CD4-positive, CD25-positive, alpha-beta regulatory T cell (primary cell): ENCODE data around the gene TENM4. TPM values are rescaled to one million over a fixed set of nuclear protein-coding genes. Genes with fewer than 3 reads are reported as not detected.

Source experiments
- ATAC-seq, 2 donors: fragments of 150-1000 bp; cut with Tn5 transposase; one replicate each; pipeline ENCODE4 v1.10.0; 2021; ENCODE audit warnings: low read depth in 2 of 2, moderate number of reproducible peaks in 2 of 2, moderate library complexity in 1 of 2
- DNase-seq, 3 donors: peaks; one replicate each; pipeline versions ENCODE4 v3.0.0 to v3.0.0-alpha.2; 2012 to 2022; ENCODE audit warnings: mixed read lengths in 1 of 3
- H3K27ac ChIP-seq: one replicate; pipeline ENCODE4 v1.7.0; 2013; ENCODE audit warnings: mild to moderate bottlenecking, low read length; ENCODE audit not compliant: insufficient read depth, poor library complexity, severe bottlenecking
- H3K27me3 ChIP-seq: one replicate; pipeline ENCODE4 v1.7.0; 2013; ENCODE audit warnings: low read length; ENCODE audit not compliant: control insufficient read depth, insufficient read depth
- H3K36me3 ChIP-seq: one replicate; pipeline ENCODE4 v1.7.0; 2013; ENCODE audit warnings: mild to moderate bottlenecking, low read length, moderate library complexity; ENCODE audit not compliant: control insufficient read depth, insufficient read depth
- H3K4me1 ChIP-seq: 2 replicates; pipeline ENCODE4 v1.7.0; 2013; ENCODE audit warnings: mild to moderate bottlenecking, low read length; ENCODE audit not compliant: insufficient read depth, control insufficient read depth, poor library complexity, severe bottlenecking
- H3K4me3 ChIP-seq: one replicate; pipeline ENCODE4 v1.7.0; 2013; ENCODE audit warnings: low read depth, mild to moderate bottlenecking, low read length, moderate library complexity
- H3K9me3 ChIP-seq, 2 experiments: 1 replicate in 1 of 2; 2 replicates in 1 of 2; pipeline ENCODE4 v1.7.0; 2013; ENCODE audit warnings: low read length in 2 of 2, mild to moderate bottlenecking in 1 of 2, moderate library complexity in 1 of 2; ENCODE audit not compliant: control insufficient read depth in 2 of 2
- H3K27ac Mint-ChIP-seq, 3 donors: one replicate each; pipeline ENCODE4 v1.8.0; 2020 to 2022; ENCODE audit warnings: mild to moderate bottlenecking in 3 of 3, mixed read lengths in 3 of 3, moderate library complexity in 2 of 3
- H3K27me3 Mint-ChIP-seq: one replicate; pipeline ENCODE4 v1.8.0; 2022; ENCODE audit warnings: mild to moderate bottlenecking, mixed read lengths
- H3K36me3 Mint-ChIP-seq: one replicate; pipeline ENCODE4 v1.8.0; 2020; ENCODE audit warnings: mixed read lengths
- H3K4me1 Mint-ChIP-seq, 4 donors: one replicate each; pipeline ENCODE4 v1.8.0; 2020 to 2022; ENCODE audit warnings: mixed read lengths in 4 of 4, mild to moderate bottlenecking in 1 of 4
- H3K4me3 Mint-ChIP-seq, 4 donors: one replicate each; pipeline ENCODE4 v1.8.0; 2020 to 2022; ENCODE audit warnings: mild to moderate bottlenecking in 4 of 4, mixed read lengths in 4 of 4, moderate library complexity in 3 of 4
- H3K9me3 Mint-ChIP-seq, 7 donors: one replicate each; pipeline ENCODE4 v1.8.0; 2020 to 2022; ENCODE audit warnings: mixed read lengths in 7 of 7, mild to moderate bottlenecking in 3 of 7, moderate library complexity in 2 of 7
- polyA plus RNA-seq, 4 donors: library from polyadenylated mRNA; unstranded; fragments of 300-500 nt; fragmentation: Illumina TruSeq; gene quantifications; one replicate each; pipeline ENCODE4 v1.2.3, GENCODE V29; 2021
- total RNA-seq: library from RNA; stranded (reverse); gene quantifications from one replicate; pipeline ENCODE4 v1.2.3, GENCODE V29; 2022

The TENM4 gene
- total and polyA plus RNA-seq, 5 donors from 2014 or later, result 0.02 TPM; not detected in 4

- H3K4me1 ChIP-seq, result no peaks in the 10 kb centered on the region
- Mint-ChIP-seq H3K9me3 (no peaks in the 10 kb centered on the region), H3K27me3 (no peaks in the 10 kb centered on the region), H3K27ac (no peak overlapping the region), H3K4me3 (no peak overlapping the region), H3K4me1 (no peaks in the 10 kb centered on the region), H3K36me3 (no peaks in the 10 kb centered on the region)
- H3K4me3 ChIP-seq, result no peak overlapping the region
- H3K27me3 ChIP-seq, result no peaks in the 10 kb centered on the region
- DNase-seq (no peak), ATAC-seq (no peak)
- no peak overlapping the region for H3K27ac ChIP-seq
- no peaks in the 10 kb centered on the region for H3K9me3 ChIP-seq
- no peaks in the 10 kb centered on the region for H3K36me3 ChIP-seq
Observed at GRCh38 chr11:79265756-79266322, 175.0 kb downstream of the TENM4 start.

GRCh38 chr11:79264284-79264683 is 176.5 kb downstream of the TENM4 start:
- Mint-ChIP-seq H3K4me1 (no peaks in the 10 kb centered on the region), H3K27me3 (no peaks in the 10 kb centered on the region), H3K27ac (no peak overlapping the region), H3K4me3 (no peak overlapping the region), H3K9me3 (peaks cover 0 to under 1% (median 0%) of the 10 kb centered on the region in 7 donors), H3K36me3 (no peaks in the 10 kb centered on the region)
- Histone ChIP-seq H3K4me1 (no peaks in the 10 kb centered on the region), H3K4me3 (no peak overlapping the region), H3K9me3 (no peaks in the 10 kb centered on the region), H3K36me3 (no peaks in the 10 kb centered on the region), H3K27ac (no peak overlapping the region), H3K27me3 (no peaks in the 10 kb centered on the region)
- ATAC-seq (no peak), DNase-seq (no peak)

DNA sequence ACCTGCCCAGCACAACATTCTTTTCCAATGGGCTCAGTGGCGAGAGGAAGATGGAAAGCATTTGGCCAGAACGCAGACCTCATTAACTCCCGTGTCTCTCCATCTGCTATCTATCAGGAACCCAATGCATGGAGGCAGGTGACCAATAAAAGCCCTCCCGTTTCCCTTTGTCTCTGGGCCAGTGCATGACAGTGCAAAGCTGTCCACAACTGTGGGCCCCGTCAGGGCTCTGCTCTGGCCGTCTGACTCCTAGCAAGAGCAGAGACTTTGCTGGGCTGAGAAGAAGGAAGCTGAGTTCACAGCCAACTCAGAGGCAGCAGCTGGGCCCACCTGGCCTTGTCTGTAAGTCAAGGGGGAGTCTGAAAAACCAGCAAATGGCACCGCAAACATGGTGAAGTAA is 177.8 kb downstream of the TENM4 start:
- no peaks in the 10 kb centered on the region for H3K36me3 ChIP-seq
- Mint-ChIP-seq H3K27ac (no peak overlapping the region), H3K4me1 (no peaks in the 10 kb centered on the region), H3K36me3 (no peaks in the 10 kb centered on the region), H3K4me3 (no peak overlapping the region), H3K27me3 (no peaks in the 10 kb centered on the region), H3K9me3 (peaks cover 0 to 1% (median 0%) of the 10 kb centered on the region in 7 donors)
- no peaks in the 10 kb centered on the region for H3K4me1 ChIP-seq
- H3K27ac ChIP-seq, result no peak overlapping the region
- no peaks in the 10 kb centered on the region for H3K27me3 ChIP-seq
- ATAC-seq, result no peak
- no peak for DNase-seq
- H3K9me3 ChIP-seq, result no peaks in the 10 kb centered on the region
- no peak overlapping the region for H3K4me3 ChIP-seq

- Histone ChIP-seq H3K4me1 (no peaks in the 10 kb centered on the region), H3K27me3 (no peaks in the 10 kb centered on the region), H3K4me3 (no peak overlapping the region), H3K36me3 (no peaks in the 10 kb centered on the region), H3K27ac (no peak overlapping the region), H3K9me3 (no peaks in the 10 kb centered on the region)
- DNase-seq, result no peak
- Mint-ChIP-seq H3K9me3 (peaks cover 0 to 1% (median 0%) of the 10 kb centered on the region in 7 donors), H3K4me1 (no peaks in the 10 kb centered on the region), H3K36me3 (no peaks in the 10 kb centered on the region), H3K4me3 (no peak overlapping the region), H3K27me3 (no peaks in the 10 kb centered on the region), H3K27ac (no peak overlapping the region)
- no peak for ATAC-seq
Observed at GRCh38 chr11:79262221-79262620, 178.6 kb downstream of the TENM4 start.

DNA sequence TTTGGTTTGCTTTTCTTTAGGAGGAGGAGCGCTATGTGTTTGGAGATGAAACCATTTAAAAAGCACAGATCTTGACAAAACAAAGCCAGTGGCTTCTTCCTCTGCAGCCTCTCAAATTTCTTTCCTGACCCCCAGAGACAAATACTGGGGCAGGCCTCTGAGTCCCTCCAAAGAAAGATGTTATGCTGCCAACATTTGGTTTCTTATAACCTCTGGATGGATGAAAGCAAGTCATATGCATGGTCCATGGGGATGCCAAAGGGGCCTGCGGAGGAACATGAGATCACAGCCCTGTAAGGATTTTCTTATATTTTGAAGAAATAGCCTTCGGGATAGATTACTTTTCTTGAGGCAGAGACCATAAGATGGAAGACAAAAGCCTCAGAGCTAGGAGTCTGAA is 179.1 kb downstream of the TENM4 start:
- Histone ChIP-seq H3K27me3 (no peaks in the 10 kb centered on the region), H3K9me3 (no peaks in the 10 kb centered on the region), H3K36me3 (no peaks in the 10 kb centered on the region), H3K27ac (no peak overlapping the region), H3K4me3 (no peak overlapping the region), H3K4me1 (no peaks in the 10 kb centered on the region)
- no peak overlapping the region for H3K27ac Mint-ChIP-seq
- H3K9me3 Mint-ChIP-seq, result peaks cover 0 to 3% (median 0%) of the 10 kb centered on the region in 7 donors
- DNase-seq, result no peak
- H3K27me3 Mint-ChIP-seq, result no peaks in the 10 kb centered on the region
- H3K36me3 Mint-ChIP-seq, result no peaks in the 10 kb centered on the region
- no peak for ATAC-seq
- H3K4me3 Mint-ChIP-seq, result no peak overlapping the region
- no peaks in the 10 kb centered on the region for H3K4me1 Mint-ChIP-seq

DNA sequence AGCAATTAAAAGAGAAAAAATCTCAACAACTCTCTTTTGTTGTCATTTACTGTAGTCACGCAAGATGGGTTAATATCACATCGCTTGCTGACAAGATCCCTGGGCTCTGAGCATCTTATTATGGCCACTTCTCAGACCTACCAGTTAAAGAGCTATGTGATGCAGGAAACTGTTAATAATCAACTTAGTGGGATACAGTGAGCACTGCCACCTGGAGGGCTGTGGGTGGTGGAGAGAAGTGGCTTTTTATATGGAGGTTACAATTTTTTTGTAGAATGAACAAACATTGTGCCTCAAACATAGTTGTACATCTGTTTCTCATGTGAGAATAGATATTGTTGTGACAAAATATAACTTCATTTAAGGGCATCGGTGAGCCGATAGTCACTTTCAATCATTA is 181.0 kb downstream of the TENM4 start:
- no peaks in the 10 kb centered on the region for H3K36me3 ChIP-seq
- no peaks in the 10 kb centered on the region for H3K36me3 Mint-ChIP-seq
- ATAC-seq (no peak), DNase-seq (no peak)
- H3K9me3 ChIP-seq, result no peaks in the 10 kb centered on the region
- no peaks in the 10 kb centered on the region for H3K27me3 Mint-ChIP-seq
- H3K27ac Mint-ChIP-seq, result no peak overlapping the region
- H3K4me1 Mint-ChIP-seq, result no peaks in the 10 kb centered on the region
- no peak overlapping the region for H3K4me3 Mint-ChIP-seq
- no peak overlapping the region for H3K27ac ChIP-seq
- no peak overlapping the region for H3K4me3 ChIP-seq
- no peaks in the 10 kb centered on the region for H3K4me1 ChIP-seq
- no peaks in the 10 kb centered on the region for H3K27me3 ChIP-seq
- H3K9me3 Mint-ChIP-seq, result peaks cover 0 to 3% (median 0%) of the 10 kb centered on the region in 7 donors

- H3K27me3 Mint-ChIP-seq, result no peaks in the 10 kb centered on the region
- H3K9me3 ChIP-seq, result no peaks in the 10 kb centered on the region
- no peak for DNase-seq
- no peak overlapping the region for H3K27ac Mint-ChIP-seq
- H3K4me1 ChIP-seq, result no peaks in the 10 kb centered on the region
- H3K9me3 Mint-ChIP-seq, result peaks cover 0 to 3% (median 0%) of the 10 kb centered on the region in 7 donors
- no peaks in the 10 kb centered on the region for H3K4me1 Mint-ChIP-seq
- no peak overlapping the region for H3K27ac ChIP-seq
- no peak overlapping the region for H3K4me3 Mint-ChIP-seq
- ATAC-seq, result no peak
- H3K36me3 ChIP-seq, result no peaks in the 10 kb centered on the region
- H3K27me3 ChIP-seq, result no peaks in the 10 kb centered on the region
- H3K36me3 Mint-ChIP-seq, result no peaks in the 10 kb centered on the region
- no peak overlapping the region for H3K4me3 ChIP-seq
Observed at GRCh38 chr11:79258576-79258975, 182.3 kb downstream of the TENM4 start.

DNA sequence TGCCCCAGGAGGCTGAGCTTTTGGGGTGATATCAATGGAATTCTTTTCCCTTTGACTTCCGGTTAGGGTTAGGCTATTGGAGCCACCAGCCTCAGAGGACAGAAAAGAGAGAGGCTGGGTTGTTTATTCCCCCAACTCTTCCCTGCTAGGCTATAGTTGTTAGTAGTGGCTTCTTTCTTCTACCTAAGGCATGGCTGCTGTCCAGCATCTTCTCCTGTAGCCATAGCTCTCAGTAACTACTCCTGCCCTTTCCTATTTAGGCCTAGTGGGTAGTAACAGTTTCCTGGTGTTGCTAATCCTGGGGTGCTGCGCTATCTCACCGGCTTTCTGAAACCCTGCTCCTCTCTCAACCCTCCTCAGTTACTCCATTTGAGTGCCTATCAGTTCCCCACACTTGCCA is 184.9 kb downstream of the TENM4 start:
- Histone ChIP-seq H3K9me3 (no peaks in the 10 kb centered on the region), H3K27ac (no peak overlapping the region), H3K27me3 (no peaks in the 10 kb centered on the region), H3K36me3 (no peaks in the 10 kb centered on the region), H3K4me3 (no peak overlapping the region), H3K4me1 (no peaks in the 10 kb centered on the region)
- Mint-ChIP-seq H3K27ac (no peak overlapping the region), H3K9me3 (peaks cover 0 to 4% (median 0%) of the 10 kb centered on the region in 7 donors), H3K4me1 (no peaks in the 10 kb centered on the region), H3K4me3 (no peak overlapping the region), H3K36me3 (no peaks in the 10 kb centered on the region), H3K27me3 (no peaks in the 10 kb centered on the region)
- ATAC-seq (no peak), DNase-seq (no peak)
